ENCODE data around the gene MAP3K5.
A peak's percentile ranks its signal among the peaks of the same experiment; 100 is the strongest.

Gene MAP3K5

GRCh38 chr6:136526196-136526930, 265.9 kb downstream of the MAP3K5 start:
- TF ChIP-seq CTCF (IDR thresholded peaks at IDR 0.05; ENCODE audit: borderline replicate concordance, control extremely low read depth, extremely low read depth, insufficient read depth, missing control alignments) = no peak
- DNase-seq (ENCODE audit: low spot score) = peak; percentile 35
- in situ Hi-C loops (cut with MboI; ENCODE audit: low sequenced_read_pairs, unreplicated experiment) = no loop called here

DNA sequence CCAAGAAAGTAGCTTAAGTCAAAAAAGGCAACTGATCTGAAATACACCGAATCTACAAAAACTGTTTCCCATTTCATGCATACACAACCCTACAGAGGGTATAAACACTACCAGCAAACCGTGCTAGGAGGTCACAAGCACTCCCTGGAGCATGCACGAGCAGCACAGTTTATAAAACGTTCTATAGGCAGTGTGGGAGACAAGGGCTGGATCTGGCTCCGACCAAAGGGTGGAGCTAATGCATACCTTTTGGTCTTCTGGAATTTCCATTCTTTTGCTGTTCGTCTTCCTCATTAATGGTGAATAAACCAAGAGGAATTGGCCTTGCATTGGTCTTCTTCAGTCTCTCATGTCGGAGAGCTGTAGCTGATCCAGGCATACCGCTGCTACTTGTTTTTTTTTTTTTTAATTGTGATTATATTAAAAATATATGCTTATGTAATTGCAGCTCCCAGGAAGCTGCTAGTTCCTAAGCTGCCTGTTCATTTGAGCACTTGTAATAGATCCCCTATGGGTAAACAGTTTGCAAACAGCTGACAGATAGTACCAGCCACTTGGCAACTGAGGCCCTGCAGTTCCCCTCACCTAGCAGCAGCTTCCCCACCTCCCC, 266.6 kb downstream of the MAP3K5 start:
- in situ Hi-C loops (cut with MboI; ENCODE audit: low sequenced_read_pairs, unreplicated experiment) = no loop called here
- TF ChIP-seq CTCF (IDR thresholded peaks at IDR 0.05; ENCODE audit: borderline replicate concordance, control extremely low read depth, extremely low read depth, insufficient read depth, missing control alignments) = no peak
- no peak for DNase-seq (ENCODE audit: low spot score)

GRCh38 chr6:136524936-136525413, 267.3 kb downstream of the MAP3K5 start:
- in situ Hi-C loops (cut with MboI; ENCODE audit: low sequenced_read_pairs, unreplicated experiment) = no loop called here
- no peak for TF ChIP-seq CTCF (IDR thresholded peaks at IDR 0.05; ENCODE audit: borderline replicate concordance, control extremely low read depth, extremely low read depth, insufficient read depth, missing control alignments)
- peak; percentile 20 for DNase-seq (ENCODE audit: low spot score)

DNA sequence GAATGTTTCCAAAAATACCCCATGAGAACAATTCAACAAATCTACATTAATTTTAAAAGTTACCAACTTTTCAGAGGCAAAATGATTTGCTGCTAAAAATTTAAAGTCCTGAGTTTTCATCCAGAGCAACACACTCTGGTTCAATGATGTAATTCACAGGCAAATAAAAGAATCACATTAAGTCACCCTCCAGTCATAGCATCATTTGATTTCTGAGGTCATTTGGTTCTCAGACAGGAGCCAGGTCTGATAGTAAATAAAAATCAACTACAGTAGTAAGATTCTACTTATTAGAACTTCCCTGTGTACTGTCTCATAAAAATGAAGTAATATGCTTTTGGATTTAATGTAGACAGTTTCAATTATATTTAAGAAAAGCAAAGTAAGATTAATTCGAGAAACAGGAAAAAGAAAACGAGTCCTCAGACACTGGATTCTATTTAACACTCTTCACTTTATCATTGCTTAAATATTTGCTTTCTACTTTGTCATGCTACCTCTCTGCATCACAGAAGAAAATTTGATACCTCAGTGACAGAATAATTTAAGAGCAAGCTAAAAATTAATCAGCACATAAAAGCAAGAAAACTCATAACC, 267.8 kb downstream of the MAP3K5 start:
- DNase-seq (ENCODE audit: low spot score) = no peak
- in situ Hi-C loops (cut with MboI; ENCODE audit: low sequenced_read_pairs, unreplicated experiment) = no loop called here
- no peak for TF ChIP-seq CTCF (IDR thresholded peaks at IDR 0.05; ENCODE audit: borderline replicate concordance, control extremely low read depth, extremely low read depth, insufficient read depth, missing control alignments)

- in situ Hi-C loops (cut with MboI; ENCODE audit: low sequenced_read_pairs, unreplicated experiment) = no loop called here
- DNase-seq (ENCODE audit: low spot score) = no peak
- no peak for TF ChIP-seq CTCF (IDR thresholded peaks at IDR 0.05; ENCODE audit: borderline replicate concordance, control extremely low read depth, extremely low read depth, insufficient read depth, missing control alignments)
These were observed 269.1 kb downstream of the MAP3K5 start for GRCh38 chr6:136523196-136523595.

- no peak for DNase-seq (ENCODE audit: low spot score)
- in situ Hi-C loops (cut with MboI; ENCODE audit: low sequenced_read_pairs, unreplicated experiment) = no loop called here
- no peak for TF ChIP-seq CTCF (IDR thresholded peaks at IDR 0.05; ENCODE audit: borderline replicate concordance, control extremely low read depth, extremely low read depth, insufficient read depth, missing control alignments)
These were observed 269.6 kb downstream of the MAP3K5 start for GRCh38 chr6:136522636-136523035.
